ENCODE data around the gene USP2.
"Not testable (repeated sequence)": the region's sequence is repeated elsewhere in the genome, so short reads cannot be mapped to it uniquely, and the experiment has no call there.

USP2 gene

DNA sequence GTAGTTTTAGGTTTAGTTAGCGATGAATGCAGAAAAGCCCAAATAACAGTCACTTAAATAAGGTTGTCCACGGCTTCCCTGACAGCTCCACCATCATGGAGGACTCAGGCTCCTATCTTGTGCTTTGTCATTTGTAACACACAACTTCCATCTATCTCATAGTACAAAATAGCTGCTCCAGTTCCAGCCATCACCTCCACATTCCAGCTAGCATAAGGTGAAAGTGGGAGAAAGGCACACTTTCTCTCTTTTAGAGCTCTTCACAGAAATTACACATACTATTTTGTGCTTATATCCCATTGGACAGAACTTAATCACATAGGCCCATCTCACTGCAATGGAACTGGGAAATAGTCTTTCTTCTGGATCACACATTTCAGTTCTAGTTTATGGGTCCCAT is 32.8 kb upstream of the USP2 start:
- TF ChIP-seq, protein P1, sequence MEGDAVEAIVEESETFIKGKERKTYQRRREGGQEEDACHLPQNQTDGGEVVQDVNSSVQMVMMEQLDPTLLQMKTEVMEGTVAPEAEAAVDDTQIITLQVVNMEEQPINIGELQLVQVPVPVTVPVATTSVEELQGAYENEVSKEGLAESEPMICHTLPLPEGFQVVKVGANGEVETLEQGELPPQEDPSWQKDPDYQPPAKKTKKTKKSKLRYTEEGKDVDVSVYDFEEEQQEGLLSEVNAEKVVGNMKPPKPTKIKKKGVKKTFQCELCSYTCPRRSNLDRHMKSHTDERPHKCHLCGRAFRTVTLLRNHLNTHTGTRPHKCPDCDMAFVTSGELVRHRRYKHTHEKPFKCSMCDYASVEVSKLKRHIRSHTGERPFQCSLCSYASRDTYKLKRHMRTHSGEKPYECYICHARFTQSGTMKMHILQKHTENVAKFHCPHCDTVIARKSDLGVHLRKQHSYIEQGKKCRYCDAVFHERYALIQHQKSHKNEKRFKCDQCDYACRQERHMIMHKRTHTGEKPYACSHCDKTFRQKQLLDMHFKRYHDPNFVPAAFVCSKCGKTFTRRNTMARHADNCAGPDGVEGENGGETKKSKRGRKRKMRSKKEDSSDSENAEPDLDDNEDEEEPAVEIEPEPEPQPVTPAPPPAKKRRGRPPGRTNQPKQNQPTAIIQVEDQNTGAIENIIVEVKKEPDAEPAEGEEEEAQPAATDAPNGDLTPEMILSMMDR (IDR thresholded peaks at IDR 0.05; ENCODE audit: insufficient read depth, low read depth, low read length, missing control alignments) = no peak
- no peak overlapping the region for H3K4me3 ChIP-seq (ENCODE audit: low read length)
- DNase-seq (ENCODE audit: low read depth) = no peak

DNA sequence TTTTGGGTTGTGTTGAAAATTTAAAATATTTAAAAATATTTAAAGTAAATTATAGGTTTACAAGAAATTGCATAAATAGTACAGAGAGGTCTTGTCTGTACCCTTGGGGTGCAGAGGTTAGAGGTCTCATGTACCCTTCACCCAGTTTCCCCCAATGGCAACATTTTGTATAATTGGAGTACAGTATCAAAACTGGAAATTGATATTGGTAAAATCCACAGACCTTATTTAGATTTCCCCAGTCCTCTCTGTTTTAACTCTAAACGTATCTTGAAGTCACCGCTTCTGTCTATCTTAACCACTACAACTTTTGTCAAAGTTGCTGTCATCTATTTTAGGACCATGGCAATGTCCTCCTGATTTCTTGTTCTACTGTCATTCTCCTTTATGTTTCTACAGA is 30.6 kb upstream of the USP2 start:
- DNase-seq (ENCODE audit: low read depth) = no peak
- TF ChIP-seq, protein P1 (IDR thresholded peaks at IDR 0.05; ENCODE audit: insufficient read depth, low read depth, low read length, missing control alignments) = no peak
- no peak overlapping the region for H3K4me3 ChIP-seq (ENCODE audit: low read length)

DNA sequence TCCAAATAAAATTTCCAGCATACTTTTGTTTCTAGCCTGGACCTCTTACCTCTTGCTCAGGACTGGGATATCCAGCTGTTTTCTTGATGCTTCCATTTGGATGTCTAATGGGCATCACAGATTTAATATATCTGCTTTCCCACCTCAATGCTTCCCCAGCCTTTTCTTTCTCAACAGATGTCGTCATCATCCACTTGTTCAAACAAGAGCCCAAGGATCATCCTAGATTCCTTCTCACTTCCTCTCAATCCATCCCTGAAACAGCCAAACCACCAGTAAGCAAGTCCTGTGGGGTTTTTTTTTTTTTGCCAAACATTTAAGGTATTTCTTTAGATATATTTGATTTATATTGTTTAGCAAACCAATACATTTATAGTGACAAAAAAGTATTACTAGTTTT is 29.0 kb upstream of the USP2 start:
- TF ChIP-seq, protein P1 (IDR thresholded peaks at IDR 0.05; ENCODE audit: insufficient read depth, low read depth, low read length, missing control alignments) = no peak
- no peak overlapping the region for H3K4me3 ChIP-seq (ENCODE audit: low read length)
- DNase-seq (ENCODE audit: low read depth) = peak; percentile 70

DNA sequence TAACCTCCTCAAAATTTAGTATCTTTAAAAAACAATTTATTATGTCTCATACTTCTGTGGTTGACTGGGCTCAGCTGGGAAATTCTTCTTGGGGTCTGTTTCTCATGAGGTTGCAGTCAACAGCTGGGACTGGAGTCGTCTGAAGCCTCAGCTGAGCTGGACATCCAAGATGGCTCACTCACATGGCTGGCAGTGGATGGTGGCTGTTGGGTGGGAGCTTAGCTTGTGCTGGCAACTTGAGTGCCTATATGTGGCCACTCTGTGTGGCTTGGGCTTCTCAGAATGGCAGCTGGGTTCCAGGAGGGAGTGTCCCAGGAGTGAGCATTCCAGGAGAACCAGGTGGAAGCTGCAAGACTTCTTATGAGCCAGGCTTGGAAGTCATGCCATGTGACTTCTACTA is 28.2 kb upstream of the USP2 start:
- no peak overlapping the region for H3K4me3 ChIP-seq (ENCODE audit: low read length)
- DNase-seq (ENCODE audit: low read depth) = no peak
- TF ChIP-seq, protein P1 (IDR thresholded peaks at IDR 0.05; ENCODE audit: insufficient read depth, low read depth, low read length, missing control alignments) = no peak

DNA sequence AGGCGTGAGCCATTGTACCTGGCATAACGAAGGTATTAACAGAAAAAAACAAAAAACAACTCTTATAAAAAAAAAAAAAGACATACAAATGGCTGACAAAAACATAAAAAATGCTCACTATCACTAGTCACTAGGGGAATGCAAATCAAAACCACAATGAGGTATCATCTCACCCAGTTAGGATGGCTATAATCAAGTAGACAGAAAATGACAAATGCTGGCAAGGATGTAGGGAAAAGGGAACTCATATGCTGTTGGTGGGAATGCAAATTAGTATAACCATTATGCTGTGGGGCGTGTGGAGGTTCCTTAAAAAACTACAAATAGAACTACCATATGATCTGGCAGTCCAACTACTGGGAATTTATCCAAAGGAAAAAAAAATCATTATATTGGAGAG is 24.5 kb upstream of the USP2 start:
- TF ChIP-seq, protein P1 (IDR thresholded peaks at IDR 0.05; ENCODE audit: insufficient read depth, low read depth, low read length, missing control alignments) = no peak
- DNase-seq (ENCODE audit: low read depth) = no peak

DNA sequence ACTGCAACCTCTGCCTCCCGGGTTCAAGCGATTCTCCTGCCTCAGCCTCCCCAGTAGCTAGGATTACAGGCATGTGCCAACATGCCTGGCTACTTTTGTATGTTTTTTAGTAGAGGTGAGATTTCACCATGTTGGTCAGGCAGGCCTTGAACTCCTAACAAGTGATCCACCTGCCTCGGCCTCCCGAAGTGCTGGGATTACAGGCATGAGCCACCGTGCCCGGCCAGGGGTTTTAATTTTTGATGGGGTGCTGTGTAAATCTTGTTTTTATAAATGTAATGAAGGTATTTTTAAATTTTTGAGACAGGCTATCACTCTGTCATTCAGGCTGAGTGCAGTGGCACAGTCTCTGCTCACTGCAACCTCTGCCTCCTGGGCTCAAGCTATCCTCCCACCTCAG is 24.0 kb upstream of the USP2 start:
- DNase-seq (ENCODE audit: low read depth); H3K4me3 ChIP-seq (ENCODE audit: low read length): not testable (repeated sequence)

More for the DNA sequence above, 24.5 kb upstream of the USP2 start:
- H3K4me3 ChIP-seq (ENCODE audit: low read length) = no peak overlapping the region

DNA sequence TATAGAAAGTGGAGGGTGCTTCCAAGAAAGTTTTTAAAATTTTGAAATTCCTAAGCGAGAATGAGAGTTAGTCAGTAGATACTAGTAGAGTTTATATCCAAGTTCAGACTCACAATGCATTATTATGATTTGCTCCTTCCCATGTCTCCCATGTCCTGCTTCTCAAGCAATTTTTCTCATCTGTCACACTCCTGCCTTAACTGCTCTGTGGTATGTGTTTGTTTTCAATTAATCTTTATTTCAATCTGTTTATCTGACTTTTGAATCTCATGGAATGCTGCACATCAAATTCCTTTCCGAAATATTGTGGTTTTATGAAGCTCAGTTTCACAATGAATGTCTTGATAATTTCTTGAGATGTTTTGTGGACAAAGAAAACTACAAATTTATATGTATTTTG is 23.4 kb upstream of the USP2 start:
- TF ChIP-seq, protein P1 (IDR thresholded peaks at IDR 0.05; ENCODE audit: insufficient read depth, low read depth, low read length, missing control alignments) = no peak
- no peak for DNase-seq (ENCODE audit: low read depth)
- no peak overlapping the region for H3K4me3 ChIP-seq (ENCODE audit: low read length)

DNA sequence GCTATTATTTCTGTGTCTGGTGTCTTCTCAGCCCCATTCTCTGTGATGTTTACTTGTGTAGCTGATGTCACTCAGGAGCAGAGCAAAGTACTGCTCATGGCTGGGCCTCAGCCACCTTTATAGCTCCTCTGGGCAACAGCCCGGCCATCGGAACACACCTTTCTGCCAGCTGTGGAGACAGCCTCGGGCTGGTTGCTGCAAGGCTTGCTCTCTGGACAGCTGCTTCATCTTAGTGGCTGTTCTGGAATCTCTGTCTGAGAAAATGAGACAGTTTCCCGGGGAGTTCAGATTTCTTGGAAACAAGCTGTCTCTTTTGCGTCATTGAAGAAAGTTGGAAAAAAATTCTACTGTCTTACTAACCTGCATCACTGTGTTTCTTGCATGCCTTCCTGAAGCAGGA is 21.5 kb upstream of the USP2 start:
- TF ChIP-seq, protein P1 (IDR thresholded peaks at IDR 0.05; ENCODE audit: insufficient read depth, low read depth, low read length, missing control alignments) = no peak
- H3K4me3 ChIP-seq (ENCODE audit: low read length) = no peak overlapping the region
- no peak for DNase-seq (ENCODE audit: low read depth)
